Small intestine (tissue), 7 donors: ENCODE measurements around the gene AHSG. TPM values are rescaled to one million over a fixed set of nuclear protein-coding genes. Genes with fewer than 3 reads are reported as not detected.
"Not testable (repeated sequence)": the region's sequence is repeated elsewhere in the genome, so short reads cannot be mapped to it uniquely, and the experiment has no call there.

ENCODE experiments used
- DNase-seq, 2 donors: peaks; one replicate each; pipeline versions ENCODE4 v3.0.0 to v3.0.0-alpha.2; 2013
- FAIRE-seq: peaks from 2 replicates; lab custom pipeline; 2012; peaks lifted over from hg19 to GRCh38; lab: Jason Lieb, UNC
- H3K27ac ChIP-seq, 3 donors: one replicate each; pipeline ENCODE4 v1.5.1; 2013; ENCODE audit warnings: low read length in 2 of 3, mild to moderate bottlenecking in 2 of 3, control low read depth in 1 of 3, inconsistent platforms in 1 of 3, low read depth in 1 of 3, moderate library complexity in 1 of 3
- H3K27me3 ChIP-seq, 3 donors: one replicate each; pipeline ENCODE4 v1.6.1; 2013; ENCODE audit warnings: low read length in 3 of 3, inconsistent platforms in 1 of 3; ENCODE audit not compliant: control insufficient read depth in 3 of 3, insufficient read depth in 3 of 3
- H3K36me3 ChIP-seq, 3 donors: one replicate each; pipeline ENCODE4 v1.6.1; 2013; ENCODE audit warnings: low read length in 3 of 3, inconsistent platforms in 1 of 3, low read depth in 1 of 3, mild to moderate bottlenecking in 1 of 3, moderate library complexity in 1 of 3; ENCODE audit not compliant: control insufficient read depth in 3 of 3, insufficient read depth in 2 of 3
- H3K4me1 ChIP-seq, 3 donors: one replicate each; pipeline ENCODE4 v1.6.1; 2013; ENCODE audit warnings: low read length in 2 of 3, inconsistent platforms in 1 of 3, low read depth in 1 of 3, mild to moderate bottlenecking in 1 of 3, moderate library complexity in 1 of 3; ENCODE audit not compliant: control insufficient read depth in 3 of 3, insufficient read depth in 2 of 3
- H3K4me3 ChIP-seq, 3 donors: one replicate each; pipeline ENCODE4 v1.5.1; 2013; ENCODE audit warnings: low read length in 3 of 3, control low read depth in 1 of 3, inconsistent platforms in 1 of 3, low read depth in 1 of 3, mild to moderate bottlenecking in 1 of 3, moderate library complexity in 1 of 3
- H3K9me3 ChIP-seq, 2 donors: one replicate each; pipeline ENCODE4 v1.6.1; 2013; ENCODE audit warnings: low read depth in 1 of 2, low read length in 1 of 2; ENCODE audit not compliant: control insufficient read depth in 2 of 2, insufficient read depth in 1 of 2
- WGBS, 3 donors: extraction: QIAGEN DNeasy Blood & Tissue Kit; methylation state at CpG; one replicate each; pipeline ENCODE4 v1.1.7; 2013; 5-methylcytosine and 5-hydroxymethylcytosine counted together
- polyA plus RNA-seq, 4 donors: library from polyadenylated mRNA; stranded (reverse) in 3 of 4; unstranded in 1 of 4; fragments of 200-250 nt in 3 of 4; fragments of 120-200 nt in 1 of 4; gene quantifications; one replicate each; pipeline versions ENCODE4 v1.2.1 to v1.2.3, GENCODE V29; 2013
- donor health status: healthy with polysubstance abuse.
- donor health status: control.
- donor health status: control.
- donor health status: Bipolar disorder and iron deficiency.
- donor health status: healthy.

The AHSG gene
- polyA plus RNA-seq, 4 donors, result 0.04 to 0.53 TPM; not detected in 2

DNA sequence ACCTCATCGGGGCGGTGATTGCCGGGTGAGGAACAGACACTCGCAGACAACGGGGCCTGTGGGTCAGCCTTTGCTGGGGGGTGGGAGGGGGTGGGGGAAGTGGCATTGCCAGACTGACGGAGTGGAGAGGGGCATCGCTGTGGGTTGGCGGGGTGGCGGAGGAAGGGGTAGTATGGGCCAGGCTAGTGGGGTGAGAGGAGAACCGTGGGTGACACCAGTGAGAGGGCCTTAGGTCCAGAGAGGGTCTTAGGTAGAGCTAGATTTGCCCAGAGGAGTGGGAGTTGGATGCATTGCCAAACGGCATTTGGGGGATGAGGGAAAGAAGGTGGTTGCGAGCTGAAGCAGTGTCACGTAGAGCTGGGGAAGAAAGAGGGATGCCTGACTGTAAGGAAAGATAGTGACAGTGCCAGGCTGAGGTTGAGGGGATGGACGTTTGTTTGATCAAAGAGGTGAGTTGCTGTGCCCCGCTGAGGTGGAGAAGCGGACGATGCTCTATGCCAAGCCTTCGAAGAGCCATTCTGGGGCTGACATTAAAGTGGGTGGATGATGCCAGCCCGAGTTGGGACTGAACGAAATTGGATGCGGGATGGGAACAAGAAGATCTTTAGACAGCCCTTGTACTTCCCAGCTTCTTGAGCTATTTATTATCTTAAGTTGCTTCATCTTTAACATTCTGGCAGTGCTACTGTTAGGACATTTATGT is 41.8 kb upstream of the AHSG start:
- peak overlapping the region; percentile 80 to 91 (median 81) for H3K4me3 ChIP-seq
- peaks cover 0 to 12% (median 11%) of the 10 kb centered on the region in 3 donors for H3K36me3 ChIP-seq
- FAIRE-seq (no peak), DNase-seq (peak; percentile 13 to 30)
- no peaks in the 10 kb centered on the region for H3K9me3 ChIP-seq
- H3K27ac ChIP-seq, result peak overlapping the region; percentile 79 to 93 (median 88)
- H3K27me3 ChIP-seq, result no peaks in the 10 kb centered on the region
- WGBS, 3 donors, result 1 to 6% (median 3%) methylated on average over 21 of the region's 21 CpGs
- H3K4me1 ChIP-seq, result peaks cover 0 to 13% (median 0%) of the 10 kb centered on the region in 3 donors

DNA sequence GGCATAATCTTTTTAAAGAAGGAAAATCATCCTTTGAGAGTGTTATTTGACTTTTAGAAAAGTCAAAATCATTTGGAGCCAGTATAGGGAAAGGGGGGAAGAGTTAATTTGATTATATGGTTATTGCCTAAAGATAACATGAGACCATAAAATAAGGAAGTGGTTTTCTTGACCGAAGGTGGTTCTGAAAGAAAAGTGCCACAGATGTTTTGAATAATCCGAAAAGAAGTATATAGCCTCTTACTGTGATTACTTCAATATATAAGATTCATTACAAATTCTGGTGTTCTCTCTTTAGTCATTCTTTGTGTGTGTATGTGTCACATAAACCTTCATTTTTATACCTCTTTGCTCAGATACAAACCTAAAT is 41.2 kb upstream of the AHSG start:
- Histone ChIP-seq H3K9me3 (no peaks in the 10 kb centered on the region), H3K36me3 (peaks cover 0 to 15% (median 12%) of the 10 kb centered on the region in 3 donors), H3K4me3 (peak overlapping the region in 2 of 3 donors; percentile 80 to 91), H3K4me1 (peaks cover 0 to 9% (median 0%) of the 10 kb centered on the region in 3 donors), H3K27ac (no peak overlapping the region), H3K27me3 (no peaks in the 10 kb centered on the region)
- DNase-seq (no peak), FAIRE-seq (no peak)
- 17 to 32% (median 23%) methylated on average over 2 of the region's 2 CpGs for WGBS, 3 donors

DNA sequence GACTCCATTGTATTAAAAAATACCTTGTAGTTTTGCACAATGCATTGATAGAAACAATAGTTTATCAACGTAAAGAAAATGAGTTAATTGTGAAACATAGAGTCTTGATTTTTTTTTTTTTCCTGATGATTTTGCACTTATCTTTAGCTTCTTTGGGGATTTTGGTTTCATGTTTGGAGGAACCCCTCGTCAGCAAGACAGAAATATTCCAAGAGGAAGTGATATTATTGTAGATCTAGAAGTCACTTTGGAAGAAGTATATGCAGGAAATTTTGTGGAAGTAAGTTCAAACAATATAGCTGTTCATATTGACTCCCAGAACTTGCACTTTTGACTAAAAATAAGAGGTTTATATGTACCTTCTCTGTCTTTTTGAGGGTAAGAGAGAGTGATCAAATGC is 35.3 kb upstream of the AHSG start:
- no peaks in the 10 kb centered on the region for H3K27me3 ChIP-seq
- H3K9me3 ChIP-seq, result no peaks in the 10 kb centered on the region
- H3K36me3 ChIP-seq, result peaks cover 3 to 25% (median 12%) of the 10 kb centered on the region in 3 donors
- FAIRE-seq (no peak), DNase-seq (no peak)
- H3K4me3 ChIP-seq, result no peak overlapping the region
- 76 to 79% (median 78%) methylated on average over 2 of the region's 2 CpGs for WGBS, 3 donors
- H3K4me1 ChIP-seq, result no peaks in the 10 kb centered on the region
- no peak overlapping the region for H3K27ac ChIP-seq

DNA sequence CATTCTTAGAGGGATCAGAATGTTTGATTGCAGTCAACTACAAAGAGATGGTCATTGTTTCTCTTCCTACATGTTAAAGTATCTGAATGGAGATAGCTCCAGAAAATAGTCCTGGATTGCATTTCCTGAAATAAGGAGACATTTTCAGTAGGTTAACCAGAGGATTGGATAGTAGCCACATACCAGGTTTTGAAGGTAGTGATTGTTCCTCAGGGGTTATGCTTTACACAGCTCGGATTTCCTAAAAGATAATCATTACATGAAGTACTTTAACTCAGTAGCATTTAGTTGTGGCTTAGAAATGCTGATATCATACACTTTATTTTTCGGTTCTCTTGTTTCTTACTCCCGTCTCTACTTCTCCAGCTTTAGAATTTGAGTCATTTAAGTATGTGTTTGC is 32.1 kb upstream of the AHSG start:
- no peaks in the 10 kb centered on the region for H3K27me3 ChIP-seq
- 87 to 97% (median 89%) methylated on average over 3 of the region's 3 CpGs for WGBS, 3 donors
- no peak for DNase-seq
- no peak overlapping the region for H3K4me3 ChIP-seq
- H3K27ac ChIP-seq, result no peak overlapping the region
- H3K36me3 ChIP-seq, result peaks cover 8 to 35% (median 13%) of the 10 kb centered on the region in 3 donors
- H3K9me3 ChIP-seq, result no peaks in the 10 kb centered on the region
- no peak for FAIRE-seq
- no peaks in the 10 kb centered on the region for H3K4me1 ChIP-seq

DNA sequence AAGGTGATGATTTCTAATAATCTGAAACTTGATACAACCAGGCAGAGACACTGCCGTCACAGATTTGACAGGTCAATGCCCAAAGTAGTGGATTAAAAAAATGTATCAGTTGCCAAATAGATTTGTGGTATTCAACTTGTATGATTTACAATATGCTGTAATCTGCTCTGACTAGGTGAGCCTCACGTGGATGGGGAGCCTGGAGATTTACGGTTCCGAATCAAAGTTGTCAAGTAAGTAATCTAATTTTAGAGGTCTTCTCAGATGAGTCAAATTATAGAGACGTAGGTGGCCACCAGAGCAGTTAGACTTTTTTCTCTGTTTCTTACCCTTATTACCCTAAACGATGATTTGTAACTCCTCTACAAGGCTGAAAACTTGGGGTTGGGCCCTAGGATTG is 30.3 kb upstream of the AHSG start:
- H3K27me3 ChIP-seq, result no peaks in the 10 kb centered on the region
- peaks cover 10 to 27% (median 13%) of the 10 kb centered on the region in 3 donors for H3K36me3 ChIP-seq
- H3K9me3 ChIP-seq, result no peaks in the 10 kb centered on the region
- no peak for FAIRE-seq
- no peak overlapping the region for H3K4me3 ChIP-seq
- 95 to 99% (median 95%) methylated on average over 6 of the region's 6 CpGs for WGBS, 3 donors
- H3K4me1 ChIP-seq, result no peaks in the 10 kb centered on the region
- DNase-seq, result no peak
- H3K27ac ChIP-seq, result no peak overlapping the region

DNA sequence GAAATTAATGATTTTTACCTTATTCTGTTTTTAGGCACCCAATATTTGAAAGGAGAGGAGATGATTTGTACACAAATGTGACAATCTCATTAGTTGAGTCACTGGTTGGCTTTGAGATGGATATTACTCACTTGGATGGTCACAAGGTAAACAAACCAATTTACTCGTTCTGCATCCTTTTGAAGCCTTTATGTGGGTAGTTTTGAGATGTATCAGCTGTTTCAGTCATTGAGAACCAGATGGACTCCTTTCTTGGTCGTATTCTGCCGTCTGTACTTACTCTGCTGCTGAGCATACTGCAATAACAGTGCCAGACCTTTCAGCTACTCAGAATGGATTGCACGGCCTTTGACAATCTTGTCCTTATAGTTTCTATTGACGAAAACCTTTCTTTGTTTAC is 29.0 kb upstream of the AHSG start:
- FAIRE-seq (no peak), DNase-seq (no peak)
- Histone ChIP-seq H3K27ac (no peak overlapping the region), H3K4me1 (peaks cover 0 to 2% (median 0%) of the 10 kb centered on the region in 3 donors), H3K27me3 (no peaks in the 10 kb centered on the region), H3K9me3 (no peaks in the 10 kb centered on the region), H3K36me3 (peaks cover 10 to 27% (median 13%) of the 10 kb centered on the region in 3 donors), H3K4me3 (no peak overlapping the region)
- WGBS, 3 donors, result 69 to 86% (median 78%) methylated on average over 5 of the region's 5 CpGs

DNA sequence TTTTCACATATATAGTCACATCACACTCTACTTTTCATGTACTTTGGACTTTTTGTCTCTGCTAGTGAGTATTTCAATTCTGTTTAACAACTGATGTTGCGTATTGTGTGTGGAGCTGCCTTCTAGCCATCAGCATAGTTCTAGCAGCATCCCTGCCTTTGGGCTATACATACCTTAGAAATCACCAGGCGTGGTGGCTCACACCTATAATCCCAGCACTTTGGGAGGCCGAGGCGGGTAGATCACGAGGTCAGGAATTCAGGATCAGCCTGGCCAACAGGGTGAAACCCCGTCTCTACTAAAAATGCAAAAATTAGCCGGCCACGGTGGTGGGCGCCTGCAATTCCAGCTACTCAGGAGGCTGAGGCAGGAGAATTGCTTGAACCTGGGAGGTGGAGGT is 26.6 kb upstream of the AHSG start:
- WGBS, 3 donors, result 84 to 92% (median 86%) methylated on average over 9 of the region's 9 CpGs
- FAIRE-seq, H3K27ac ChIP-seq, H3K9me3 ChIP-seq, H3K4me3 ChIP-seq, H3K27me3 ChIP-seq, DNase-seq: not testable (repeated sequence)
- Histone ChIP-seq H3K36me3 (peaks cover 6 to 17% (median 13%) of the 10 kb centered on the region in 3 donors), H3K4me1 (peaks cover 6 to 24% (median 6%) of the 10 kb centered on the region in 3 donors)

DNA sequence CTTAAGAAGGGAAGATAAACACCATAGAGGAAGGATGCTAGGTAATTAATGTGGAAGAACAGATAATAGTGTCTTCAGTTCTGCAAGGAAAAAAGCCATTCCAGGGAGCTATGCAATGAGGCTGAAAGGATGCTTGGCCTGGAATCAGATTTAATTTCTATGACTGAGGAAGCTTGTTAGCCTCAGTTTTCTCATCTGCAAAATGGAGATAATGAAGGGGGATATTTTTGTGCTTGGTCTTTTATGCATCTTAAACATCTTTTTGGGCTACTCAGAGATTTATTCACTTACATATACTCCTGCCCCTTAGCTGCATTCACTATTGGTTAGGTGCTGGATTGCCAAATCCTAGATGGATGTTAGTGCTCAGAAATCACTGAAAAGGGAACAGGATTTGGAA is 25.7 kb upstream of the AHSG start:
- Histone ChIP-seq H3K27me3 (no peaks in the 10 kb centered on the region), H3K27ac (no peak overlapping the region), H3K4me1 (peaks cover 6 to 27% (median 6%) of the 10 kb centered on the region in 3 donors), H3K9me3 (no peaks in the 10 kb centered on the region), H3K4me3 (no peak overlapping the region), H3K36me3 (peaks cover 5 to 16% (median 13%) of the 10 kb centered on the region in 3 donors)
- FAIRE-seq, result no peak
- no peak for DNase-seq
